ENCODE results near the gene ARHGEF37.
"Not testable (repeated sequence)": the region's sequence is repeated elsewhere in the genome, so short reads cannot be mapped to it uniquely, and the experiment has no call there.

ARHGEF37 gene

DNA sequence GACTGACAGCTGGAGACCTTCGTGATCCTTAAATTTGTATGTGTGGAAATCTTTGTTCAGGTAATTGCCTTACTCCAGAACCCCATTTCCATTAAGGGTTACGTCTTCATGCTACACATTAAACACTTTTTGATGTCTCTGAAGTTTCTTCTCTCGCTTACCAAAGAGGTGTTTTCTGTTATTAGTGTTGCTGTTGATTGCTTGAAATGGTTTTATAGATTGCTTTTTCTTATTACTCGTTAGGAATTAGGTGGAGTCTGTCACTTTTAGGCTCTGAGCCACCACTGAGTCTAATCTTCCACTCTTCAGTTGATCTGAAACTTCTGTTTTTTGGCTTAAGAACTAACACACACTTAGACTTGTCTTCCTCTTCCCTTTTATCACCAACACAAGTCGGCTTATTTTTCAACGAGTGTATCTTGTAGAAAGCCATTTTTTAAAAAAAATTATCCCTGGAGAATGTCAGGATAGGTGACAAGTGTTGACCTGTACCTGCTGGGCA is 86.6 kb downstream of the ARHGEF37 start:
- DNase-seq (ENCODE audit: insufficient read length, low spot score): no peak
- no peak for FAIRE-seq

DNA sequence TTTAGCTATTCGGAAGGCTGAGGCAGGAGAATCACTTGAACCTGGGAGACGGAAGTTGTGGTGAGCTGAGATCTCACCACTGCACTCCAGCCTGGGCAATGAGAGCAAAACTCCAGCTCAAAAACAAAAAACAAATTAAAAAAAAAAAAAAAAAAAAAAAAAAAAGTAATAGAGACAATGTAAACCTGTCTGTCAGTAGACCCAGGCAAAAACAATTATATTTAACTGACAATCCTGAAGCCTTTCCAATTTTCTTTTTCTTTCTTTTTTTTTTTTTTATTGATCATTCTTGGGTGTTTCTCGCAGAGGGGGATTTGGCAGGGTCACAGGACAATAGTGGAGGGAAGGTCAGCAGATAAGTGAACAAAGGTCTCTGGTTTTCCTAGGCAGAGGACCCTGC is 88.0 kb downstream of the ARHGEF37 start:
- not testable (repeated sequence) for DNase-seq (ENCODE audit: insufficient read length, low spot score); FAIRE-seq

- DNase-seq (ENCODE audit: insufficient read length, low spot score) (no peak), FAIRE-seq (no peak)
These were observed 90.2 kb downstream of the ARHGEF37 start for GRCh38 chr5:149671544-149671943.

DNA sequence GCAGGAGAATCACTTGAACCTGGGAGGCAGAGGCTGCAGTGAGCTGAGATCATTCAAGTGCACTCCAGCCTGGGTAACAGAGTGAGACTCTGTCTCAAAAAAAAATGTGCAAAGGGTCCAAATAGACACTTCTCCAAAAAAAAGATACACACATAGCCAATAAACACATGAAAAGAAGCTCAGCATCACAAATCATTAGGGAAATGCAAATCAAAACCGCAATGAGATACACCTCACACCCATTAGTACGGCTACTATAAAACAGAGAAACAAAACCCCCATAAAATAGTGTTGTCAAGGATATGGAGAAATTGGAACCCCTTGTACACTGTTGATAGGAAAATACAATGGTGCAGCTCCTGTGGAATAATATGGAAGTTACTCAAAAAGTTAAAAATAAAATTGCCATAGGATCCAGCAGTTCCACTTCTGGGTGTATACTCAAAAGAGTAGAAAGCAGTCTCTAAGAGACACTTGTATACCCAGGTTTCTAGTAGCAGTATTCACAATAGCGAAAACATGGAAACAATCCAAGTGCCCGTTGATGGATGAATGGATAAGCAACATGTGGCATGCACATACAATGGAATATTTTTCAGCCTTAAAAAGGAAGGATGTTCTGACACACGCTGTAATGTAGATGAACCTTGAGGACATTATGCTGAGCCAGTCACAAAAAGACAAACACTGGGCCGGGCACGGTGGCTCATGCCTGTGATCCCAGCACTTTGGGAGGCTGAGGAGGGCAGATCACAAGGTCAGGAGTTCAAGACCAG is 91.6 kb downstream of the ARHGEF37 start:
- DNase-seq (ENCODE audit: insufficient read length, low spot score): no peak
- no peak for FAIRE-seq

- DNase-seq (ENCODE audit: insufficient read length, low spot score): no peak
These were observed 93.4 kb downstream of the ARHGEF37 start for GRCh38 chr5:149674686-149675085.

GRCh38 chr5:149675610-149676201 is 94.4 kb downstream of the ARHGEF37 start:
- DNase-seq (ENCODE audit: insufficient read length, low spot score) (no peak), FAIRE-seq (no peak)

More at GRCh38 chr5:149674686-149675085, 93.4 kb downstream of the ARHGEF37 start:
- no peak for FAIRE-seq

- DNase-seq (ENCODE audit: insufficient read length, low spot score): no peak
These were observed 96.4 kb downstream of the ARHGEF37 start for GRCh38 chr5:149677731-149678130.

GRCh38 chr5:149679876-149680809 is 98.8 kb downstream of the ARHGEF37 start:
- no peak for FAIRE-seq
- DNase-seq (ENCODE audit: insufficient read length, low spot score): no peak

More at GRCh38 chr5:149677731-149678130, 96.4 kb downstream of the ARHGEF37 start:
- no peak for FAIRE-seq

- DNase-seq (ENCODE audit: insufficient read length, low spot score): no peak
- FAIRE-seq: no peak
These were observed 99.5 kb downstream of the ARHGEF37 start for GRCh38 chr5:149680810-149681221.

DNA sequence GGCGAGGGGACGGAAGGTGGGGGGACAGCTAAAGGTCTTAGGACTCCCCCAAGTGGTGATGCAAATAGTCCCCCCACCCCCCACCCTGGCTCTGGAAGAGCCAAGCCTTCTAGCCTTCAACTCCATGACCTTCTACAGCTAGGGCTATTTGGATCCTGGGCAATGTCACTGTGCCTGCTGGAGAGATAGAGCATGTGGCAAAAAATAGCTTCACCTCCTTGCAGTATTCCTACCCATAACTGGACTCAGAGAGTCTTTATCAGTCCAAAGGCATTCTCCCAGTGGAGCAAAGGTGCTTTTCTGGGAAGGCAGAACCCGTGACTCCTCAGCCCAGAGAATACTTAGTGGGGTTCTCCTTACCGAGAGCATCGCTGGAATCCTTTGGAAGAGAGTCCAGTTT is 100.0 kb downstream of the ARHGEF37 start:
- DNase-seq (ENCODE audit: insufficient read length, low spot score): no peak
- FAIRE-seq: no peak

DNA sequence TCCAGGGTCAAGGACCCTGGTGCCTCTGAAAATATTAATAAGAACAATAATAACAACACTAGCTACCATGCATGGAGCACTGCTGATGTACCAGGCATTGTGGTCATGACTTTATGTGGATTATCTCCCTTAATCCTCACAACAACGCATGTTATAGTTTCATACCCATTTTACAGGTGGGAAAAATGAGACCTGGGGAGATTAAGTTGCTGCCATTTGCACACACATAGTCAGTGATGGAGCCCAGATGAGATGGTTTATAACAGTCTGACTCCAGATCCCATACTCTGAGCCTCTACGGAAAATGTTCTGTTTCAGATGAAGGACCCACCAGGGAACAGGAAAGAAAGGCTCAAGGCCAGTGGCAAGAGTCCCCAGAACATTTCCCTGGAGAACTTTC is 100.6 kb downstream of the ARHGEF37 start:
- no peak for FAIRE-seq
- no peak for DNase-seq (ENCODE audit: insufficient read length, low spot score)

DNA sequence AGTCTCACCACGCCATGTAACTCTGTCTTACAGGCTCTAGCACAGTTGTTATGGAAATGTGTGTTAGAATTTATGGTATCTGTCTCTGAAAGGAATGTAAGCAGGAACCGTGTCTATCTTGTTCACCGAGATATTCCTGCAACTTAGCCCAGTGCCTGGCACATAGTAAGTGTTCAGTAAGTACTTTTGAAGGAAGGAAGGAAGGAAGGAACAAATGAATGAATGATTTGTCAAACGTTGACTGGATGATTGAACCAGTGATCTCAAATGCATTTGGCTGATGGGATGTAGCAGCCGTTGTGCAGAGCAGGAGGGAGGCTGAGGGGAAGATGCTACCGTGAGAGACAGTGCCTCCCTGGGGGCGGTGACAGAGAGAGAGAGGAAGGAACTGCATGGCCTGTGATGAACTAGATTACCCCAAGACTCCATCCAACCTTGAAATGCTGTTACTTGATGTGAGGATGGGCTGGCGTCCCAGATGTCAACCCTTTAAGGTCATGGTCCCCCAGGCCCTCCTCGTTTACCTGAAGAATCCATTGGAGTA is 101.3 kb downstream of the ARHGEF37 start:
- DNase-seq (ENCODE audit: insufficient read length, low spot score): no peak
- no peak for FAIRE-seq

- DNase-seq (ENCODE audit: insufficient read length, low spot score) (no peak), FAIRE-seq (no peak)
These were observed 102.7 kb downstream of the ARHGEF37 start for GRCh38 chr5:149683964-149684363.

GRCh38 chr5:149684371-149684770 is 103.1 kb downstream of the ARHGEF37 start:
- DNase-seq (ENCODE audit: insufficient read length, low spot score) (no peak), FAIRE-seq (no peak)

Data from HTR-8/SVneo (cell line).